ENCODE measurements around the gene ACTRT2.

The ACTRT2 gene

GRCh38 chr1:3042481-3042880 is 21.2 kb downstream of the ACTRT2 start:
- TF ChIP-seq CREB5 (CRISPR knock-in tag; IDR thresholded peaks at IDR 0.05; ENCODE audit: low read depth): no peak
- no peak for TF ChIP-seq CSRNP3 (CRISPR knock-in tag; IDR thresholded peaks at IDR 0.05)
- no peak for TF ChIP-seq SNAI2 (CRISPR knock-in tag; IDR thresholded peaks at IDR 0.05)
- no peak for TF ChIP-seq ISL1 (CRISPR knock-in tag; IDR thresholded peaks at IDR 0.05)
- no peak for TF ChIP-seq ZNF565 (CRISPR knock-in tag; conservative IDR thresholded peaks at IDR 0.05; ENCODE audit: low read depth)
- TF ChIP-seq POU6F1 (CRISPR knock-in tag; IDR thresholded peaks at IDR 0.05; ENCODE audit: borderline replicate concordance, low read depth): no peak
- TF ChIP-seq, protein P1, sequence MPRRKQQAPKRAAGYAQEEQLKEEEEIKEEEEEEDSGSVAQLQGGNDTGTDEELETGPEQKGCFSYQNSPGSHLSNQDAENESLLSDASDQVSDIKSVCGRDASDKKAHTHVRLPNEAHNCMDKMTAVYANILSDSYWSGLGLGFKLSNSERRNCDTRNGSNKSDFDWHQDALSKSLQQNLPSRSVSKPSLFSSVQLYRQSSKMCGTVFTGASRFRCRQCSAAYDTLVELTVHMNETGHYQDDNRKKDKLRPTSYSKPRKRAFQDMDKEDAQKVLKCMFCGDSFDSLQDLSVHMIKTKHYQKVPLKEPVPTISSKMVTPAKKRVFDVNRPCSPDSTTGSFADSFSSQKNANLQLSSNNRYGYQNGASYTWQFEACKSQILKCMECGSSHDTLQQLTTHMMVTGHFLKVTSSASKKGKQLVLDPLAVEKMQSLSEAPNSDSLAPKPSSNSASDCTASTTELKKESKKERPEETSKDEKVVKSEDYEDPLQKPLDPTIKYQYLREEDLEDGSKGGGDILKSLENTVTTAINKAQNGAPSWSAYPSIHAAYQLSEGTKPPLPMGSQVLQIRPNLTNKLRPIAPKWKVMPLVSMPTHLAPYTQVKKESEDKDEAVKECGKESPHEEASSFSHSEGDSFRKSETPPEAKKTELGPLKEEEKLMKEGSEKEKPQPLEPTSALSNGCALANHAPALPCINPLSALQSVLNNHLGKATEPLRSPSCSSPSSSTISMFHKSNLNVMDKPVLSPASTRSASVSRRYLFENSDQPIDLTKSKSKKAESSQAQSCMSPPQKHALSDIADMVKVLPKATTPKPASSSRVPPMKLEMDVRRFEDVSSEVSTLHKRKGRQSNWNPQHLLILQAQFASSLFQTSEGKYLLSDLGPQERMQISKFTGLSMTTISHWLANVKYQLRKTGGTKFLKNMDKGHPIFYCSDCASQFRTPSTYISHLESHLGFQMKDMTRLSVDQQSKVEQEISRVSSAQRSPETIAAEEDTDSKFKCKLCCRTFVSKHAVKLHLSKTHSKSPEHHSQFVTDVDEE (CRISPR knock-in tag; IDR thresholded peaks at IDR 0.05): no peak
- TF ChIP-seq ARNTL (CRISPR knock-in tag; IDR thresholded peaks at IDR 0.05; ENCODE audit: borderline replicate concordance, low read depth): no peak
- no peak for TF ChIP-seq ZC3H10 (CRISPR knock-in tag; IDR thresholded peaks at IDR 0.05)
- no peak for TF ChIP-seq ZNF70 (CRISPR knock-in tag; IDR thresholded peaks at IDR 0.05)
- no peak for TF ChIP-seq CSDC2 (CRISPR knock-in tag; IDR thresholded peaks at IDR 0.05)
- no peak for ATAC-seq

DNA sequence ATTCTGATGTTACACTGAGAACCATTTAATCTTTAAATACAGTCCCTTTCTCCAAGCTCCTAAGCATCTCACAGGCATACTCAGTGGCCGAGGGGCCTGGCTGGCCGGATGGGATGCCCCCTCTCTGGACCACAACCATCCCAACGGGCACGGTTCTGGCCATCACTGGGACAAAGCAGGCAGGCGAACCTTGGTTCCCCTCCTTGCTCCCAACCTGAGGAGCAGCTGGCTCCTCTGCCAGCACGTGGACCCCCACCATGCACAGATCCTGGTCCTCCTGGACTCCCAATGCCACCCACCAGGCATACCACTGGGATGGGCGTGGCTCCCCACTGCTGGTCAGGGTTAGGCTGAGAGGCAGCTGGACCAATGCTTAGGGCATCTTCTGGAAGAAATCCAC is 27.9 kb downstream of the ACTRT2 start:
- TF ChIP-seq PATZ1 (CRISPR knock-in tag; IDR thresholded peaks at IDR 0.05; ENCODE audit: borderline replicate concordance): no peak
- TF ChIP-seq ZFP30 (CRISPR knock-in tag; IDR thresholded peaks at IDR 0.05): no peak
- TF ChIP-seq CSDC2 (CRISPR knock-in tag; IDR thresholded peaks at IDR 0.05): no peak
- no peak for TF ChIP-seq TCF4 (CRISPR knock-in tag; IDR thresholded peaks at IDR 0.05; ENCODE audit: borderline replicate concordance)
- TF ChIP-seq, protein P1 (CRISPR knock-in tag; IDR thresholded peaks at IDR 0.05): no peak
- TF ChIP-seq SNAI2 (CRISPR knock-in tag; IDR thresholded peaks at IDR 0.05): no peak
- TF ChIP-seq ZNF565 (CRISPR knock-in tag; conservative IDR thresholded peaks at IDR 0.05; ENCODE audit: low read depth): no peak
- TF ChIP-seq POU6F1 (CRISPR knock-in tag; IDR thresholded peaks at IDR 0.05; ENCODE audit: borderline replicate concordance, low read depth): no peak
- no peak for TF ChIP-seq ZNF8 (CRISPR knock-in tag; IDR thresholded peaks at IDR 0.05)
- TF ChIP-seq ZFP3 (CRISPR knock-in tag; IDR thresholded peaks at IDR 0.05): no peak
- no peak for TF ChIP-seq ISL1 (CRISPR knock-in tag; IDR thresholded peaks at IDR 0.05)
- no peak for TF ChIP-seq ZC3H10 (CRISPR knock-in tag; IDR thresholded peaks at IDR 0.05)
- TF ChIP-seq TOX (CRISPR knock-in tag; IDR thresholded peaks at IDR 0.05; ENCODE audit: borderline replicate concordance): no peak
- TF ChIP-seq CREB5 (CRISPR knock-in tag; IDR thresholded peaks at IDR 0.05; ENCODE audit: low read depth): no peak
- TF ChIP-seq BACH2 (CRISPR knock-in tag; IDR thresholded peaks at IDR 0.05; ENCODE audit: borderline replicate concordance): no peak
- no peak for TF ChIP-seq PPARA (CRISPR knock-in tag; IDR thresholded peaks at IDR 0.05; ENCODE audit: borderline replicate concordance)
- no peak for TF ChIP-seq ESRRG (CRISPR knock-in tag; IDR thresholded peaks at IDR 0.05)
- ATAC-seq: no peak

Data from SK-N-SH treated with all-trans-retinoic acid at 6 μM for 48 hours (cell line).